Occipital lobe (tissue), 2 donors: Measurements from ENCODE around the gene METTL27. TPM values are rescaled to one million over a fixed set of nuclear protein-coding genes. Genes with fewer than 3 reads are reported as not detected.
"Not testable (repeated sequence)": the region's sequence is repeated elsewhere in the genome, so short reads cannot be mapped to it uniquely, and the experiment has no call there.

Experiments used
- DNase-seq: peaks from one replicate; lab custom pipeline; 2025; lab: John Stamatoyannopoulos, UW
- total RNA-seq: library from RNA; depleted of rRNA; stranded (reverse); fragments of >200 nt; gene quantifications from one replicate; pipeline ENCODE4 v1.2.3, GENCODE V29; 2014

Gene METTL27, protein sequence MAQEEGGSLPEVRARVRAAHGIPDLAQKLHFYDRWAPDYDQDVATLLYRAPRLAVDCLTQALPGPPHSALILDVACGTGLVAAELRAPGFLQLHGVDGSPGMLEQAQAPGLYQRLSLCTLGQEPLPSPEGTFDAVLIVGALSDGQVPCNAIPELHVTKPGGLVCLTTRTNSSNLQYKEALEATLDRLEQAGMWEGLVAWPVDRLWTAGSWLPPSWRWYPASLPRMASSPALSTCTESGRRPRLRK
- 0.78 TPM for total RNA-seq

DNA sequence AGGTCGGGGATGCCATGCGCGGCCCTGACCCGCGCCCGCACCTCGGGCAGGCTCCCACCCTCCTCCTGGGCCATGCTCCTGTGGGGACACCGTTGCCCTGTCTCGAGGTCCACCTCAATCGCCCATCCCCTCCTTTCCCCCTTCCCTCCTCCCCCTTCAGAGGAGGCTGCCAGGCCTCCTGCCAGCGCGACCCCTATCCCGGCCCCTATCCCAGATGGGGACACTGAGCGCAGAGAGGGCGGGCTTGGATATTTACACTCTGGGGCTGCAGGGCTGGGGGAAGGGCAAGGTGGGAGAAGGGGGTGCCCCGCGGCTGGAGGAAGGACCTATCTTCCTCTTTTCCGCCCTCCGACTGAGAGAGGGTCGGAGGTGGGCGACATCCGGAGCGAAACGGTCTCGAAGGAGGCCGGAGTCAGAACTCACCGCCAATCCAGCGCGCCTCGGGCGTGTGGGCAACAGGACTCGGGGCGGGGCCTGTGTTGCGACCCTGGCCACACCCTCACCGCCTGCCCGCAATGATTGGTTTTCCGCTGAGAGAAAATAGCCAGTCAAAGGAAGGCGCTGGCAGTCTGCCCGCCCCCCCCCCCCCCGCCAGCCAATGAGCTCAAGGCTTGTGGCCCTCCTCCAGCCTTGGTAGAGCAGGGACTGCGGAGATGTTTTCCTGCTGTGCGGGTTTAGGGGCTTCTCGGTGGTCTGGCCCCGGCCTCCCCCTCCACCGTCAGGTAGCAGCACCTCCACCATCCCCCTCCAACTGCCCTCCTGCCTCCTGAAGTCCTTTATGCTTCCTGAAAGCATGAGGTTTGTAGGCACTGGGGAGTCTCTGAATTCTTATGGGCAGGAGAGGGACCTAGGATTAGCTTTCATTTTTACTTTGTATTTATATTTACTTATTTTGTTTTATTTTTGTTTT, at the start of gene METTL27:
Gene METTL27, minus strand, starts transcription at position 450 of the 910 bp plus-strand sequence. Its CDS starts 376 bp downstream, at position 74.
- peak; percentile 94 for DNase-seq

- DNase-seq, result no peak
Observed at GRCh38 chr7:73891178-73891885, 49.0 kb upstream of the METTL27 start.

GRCh38 chr7:73890555-73891147, 48.3 kb upstream of the METTL27 start:
- no peak for DNase-seq

DNA sequence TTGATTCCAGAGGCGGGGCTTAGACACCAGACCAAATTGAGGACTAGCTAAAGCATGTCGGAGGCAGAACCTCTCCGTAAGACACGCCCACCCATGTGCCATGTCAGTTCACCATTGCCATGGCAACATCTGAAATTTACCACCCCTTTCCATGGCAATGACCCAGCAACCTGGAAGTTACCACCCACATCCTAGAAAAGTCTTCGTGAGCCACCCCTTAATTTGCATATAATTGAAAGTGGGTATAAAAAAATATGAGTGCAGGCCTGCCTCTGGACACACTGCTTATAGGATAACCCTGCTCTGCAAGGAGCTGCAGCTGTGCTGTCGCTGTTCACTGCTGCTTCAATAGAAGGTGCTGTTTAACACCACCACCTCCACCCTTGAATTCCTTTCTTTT, 46.6 kb upstream of the METTL27 start:
- no peak for DNase-seq

DNA sequence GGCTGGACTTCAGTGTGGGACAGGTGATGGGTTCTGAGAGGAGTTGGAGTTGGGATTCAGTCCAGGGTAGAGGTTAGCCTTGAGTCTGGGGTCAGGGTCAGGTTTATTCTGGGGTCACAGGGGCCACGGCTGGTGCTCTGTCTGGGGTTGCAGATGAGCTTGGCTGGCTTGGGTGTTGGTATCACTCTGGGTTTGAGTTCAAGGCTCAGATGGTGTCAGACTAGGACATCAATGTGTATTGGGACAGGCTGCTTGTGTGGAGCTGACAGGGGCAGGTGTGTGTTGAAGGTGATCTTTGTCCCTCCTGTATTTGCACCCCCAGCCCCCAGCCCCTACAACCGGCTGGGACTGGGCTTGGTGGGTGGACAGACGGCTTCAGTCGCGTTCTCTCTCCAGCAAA, 45.4 kb upstream of the METTL27 start:
- DNase-seq, result no peak

DNA sequence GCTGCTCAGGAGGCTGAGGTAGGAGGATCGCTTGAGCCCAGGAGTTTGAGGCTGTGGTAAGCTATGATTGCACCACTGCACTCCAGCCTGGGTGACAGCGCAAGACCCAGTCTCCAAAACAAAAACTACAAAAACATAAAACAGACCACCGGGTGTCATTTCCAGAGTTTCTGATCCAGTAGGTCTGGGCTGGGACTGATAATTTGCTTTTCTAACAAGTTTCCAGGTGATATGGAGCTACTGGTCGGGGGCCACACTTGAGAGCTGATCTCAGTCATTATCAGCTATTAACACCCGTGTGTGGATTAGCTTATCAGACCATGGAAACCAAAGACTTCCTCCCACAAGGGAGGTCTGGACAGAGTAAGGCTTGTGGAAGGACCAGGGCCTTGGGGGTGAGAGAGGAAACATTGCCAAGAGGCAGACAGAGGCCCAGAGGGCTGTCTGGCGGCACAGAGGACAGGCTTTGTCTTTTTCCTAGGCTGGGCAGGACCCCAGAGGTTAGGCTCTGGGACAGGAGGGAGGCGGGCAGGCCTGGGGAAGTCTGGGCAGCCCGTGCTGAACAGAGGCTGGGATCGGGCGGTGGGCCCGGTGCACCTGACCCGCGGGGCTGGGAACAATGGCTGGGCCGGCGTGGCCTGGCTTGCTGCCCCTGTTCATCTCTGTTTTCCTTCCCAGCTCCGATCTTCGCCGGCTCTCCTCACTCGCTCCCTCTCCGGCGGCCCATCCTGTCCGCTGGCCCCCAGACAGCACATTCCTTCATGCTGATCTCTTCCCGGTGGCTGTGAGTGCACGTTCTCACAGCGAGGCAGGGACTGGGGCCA, 43.9 kb upstream of the METTL27 start:
- no peak for DNase-seq

DNA sequence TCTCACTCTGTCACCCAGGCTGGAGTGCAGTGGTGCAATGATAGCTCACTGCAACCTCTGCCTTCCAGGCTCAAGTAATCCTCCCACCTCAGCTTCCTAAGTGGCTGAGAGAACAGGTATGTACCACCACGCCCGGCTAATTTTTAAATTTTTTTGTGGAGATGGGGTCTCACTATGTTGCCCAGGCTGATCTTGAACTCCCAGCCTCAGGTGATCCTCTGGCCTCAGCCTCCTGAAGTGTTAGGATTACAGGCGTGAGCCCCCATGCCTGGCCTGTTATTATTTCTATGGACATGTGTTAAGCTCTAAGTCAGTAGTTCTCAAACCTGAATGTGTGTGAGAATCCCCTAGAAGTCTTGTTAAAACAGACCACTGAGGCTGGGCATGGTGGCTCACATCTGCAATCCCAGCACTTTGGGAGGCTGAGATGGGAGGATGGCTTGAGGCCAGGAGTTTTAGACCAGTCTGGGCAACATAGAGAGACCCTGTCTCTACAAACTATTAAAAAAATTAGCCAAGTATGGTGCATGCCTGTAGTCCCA, 43.2 kb upstream of the METTL27 start:
- no peak for DNase-seq

- DNase-seq, result not testable (repeated sequence)
Observed at GRCh38 chr7:73884867-73885422, 42.6 kb upstream of the METTL27 start.

DNA sequence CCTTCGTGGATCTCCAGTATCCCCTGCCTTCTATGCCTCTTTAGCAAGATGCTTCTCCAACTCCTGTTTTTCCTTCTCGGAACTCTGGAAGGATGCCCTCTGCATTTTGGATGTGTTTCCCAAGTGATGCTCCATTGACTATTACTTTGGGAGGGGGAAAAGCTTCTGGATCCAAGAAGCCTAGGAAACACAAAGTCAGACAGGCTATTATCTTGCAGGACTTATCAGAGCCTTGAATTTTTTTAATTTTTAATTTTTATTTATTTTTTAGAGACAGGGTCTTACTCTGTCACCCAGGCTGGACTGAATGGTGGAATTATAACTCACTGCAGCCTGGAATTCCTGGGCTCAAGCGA, 39.7 kb upstream of the METTL27 start:
- no peak for DNase-seq

DNA sequence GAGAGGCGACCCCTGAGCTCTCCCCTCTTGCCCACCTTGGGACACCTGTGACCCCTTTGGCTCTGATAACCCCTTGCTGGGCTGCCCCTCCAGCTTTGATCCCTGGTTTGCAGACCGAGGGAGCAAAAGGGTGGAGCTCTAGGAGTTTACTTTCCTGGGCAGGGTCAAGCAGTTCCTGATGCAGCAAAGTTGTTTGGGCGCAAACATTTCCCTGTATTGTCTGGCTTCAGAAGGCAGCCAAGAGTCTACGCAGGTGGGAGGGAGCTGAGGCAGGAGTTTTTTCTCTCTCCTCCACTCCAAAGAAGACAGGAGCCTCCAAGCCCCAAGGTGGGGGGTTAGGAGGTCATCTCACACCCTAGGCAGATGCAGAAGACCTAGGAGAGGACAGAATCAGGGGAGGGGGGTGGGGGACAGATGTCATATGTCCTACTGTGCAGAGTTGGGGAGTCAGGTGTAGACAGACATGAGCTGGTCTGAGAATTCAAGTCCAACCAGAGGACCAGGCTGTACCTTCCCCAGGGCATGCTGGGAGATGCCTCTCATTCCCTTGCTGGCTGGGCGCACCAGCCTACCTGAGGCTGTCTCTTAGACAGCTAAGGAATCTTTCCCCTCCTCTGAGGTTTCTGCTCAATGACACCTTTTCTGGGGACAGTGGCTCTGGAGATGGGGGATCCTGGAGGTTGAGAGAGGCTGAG, 39.2 kb upstream of the METTL27 start:
- DNase-seq, result no peak

- DNase-seq, result no peak
Observed at GRCh38 chr7:73880755-73881328, 38.5 kb upstream of the METTL27 start.

DNA sequence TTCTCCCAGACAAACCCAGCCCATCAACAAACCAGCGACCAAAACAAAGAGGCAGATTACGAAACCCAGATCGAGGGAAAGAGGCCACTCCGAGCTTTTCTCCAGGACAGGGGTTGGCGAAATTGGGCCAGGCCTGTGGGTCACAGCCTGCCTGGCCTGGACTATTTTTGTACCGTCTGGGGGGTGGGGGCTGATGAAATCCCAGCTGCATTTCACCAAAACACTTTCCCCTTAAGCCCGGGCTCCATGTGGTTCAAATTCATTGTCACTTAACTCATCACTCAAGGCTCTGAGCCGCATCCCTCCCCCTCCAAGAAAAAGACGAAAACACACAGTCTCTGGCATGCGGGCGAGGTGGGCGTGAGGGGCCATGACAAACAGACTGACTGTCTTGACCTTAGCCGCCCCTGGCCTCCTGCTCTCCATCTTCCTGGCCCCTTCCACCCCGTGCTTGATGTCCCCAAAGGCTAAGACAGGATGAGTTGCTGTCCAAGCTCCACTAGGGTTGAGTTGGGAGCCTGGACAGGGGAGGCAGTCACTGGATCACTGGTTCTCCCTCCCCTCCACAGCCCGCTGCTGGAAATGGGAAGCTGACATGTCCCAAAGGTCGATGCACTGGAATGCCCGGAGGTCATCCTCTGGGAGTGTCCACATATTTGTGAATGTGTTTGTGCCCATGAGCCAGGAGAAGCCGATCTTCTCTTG, 37.8 kb upstream of the METTL27 start:
- no peak for DNase-seq

GRCh38 chr7:73876973-73877372, 34.7 kb upstream of the METTL27 start:
- DNase-seq, result no peak

DNA sequence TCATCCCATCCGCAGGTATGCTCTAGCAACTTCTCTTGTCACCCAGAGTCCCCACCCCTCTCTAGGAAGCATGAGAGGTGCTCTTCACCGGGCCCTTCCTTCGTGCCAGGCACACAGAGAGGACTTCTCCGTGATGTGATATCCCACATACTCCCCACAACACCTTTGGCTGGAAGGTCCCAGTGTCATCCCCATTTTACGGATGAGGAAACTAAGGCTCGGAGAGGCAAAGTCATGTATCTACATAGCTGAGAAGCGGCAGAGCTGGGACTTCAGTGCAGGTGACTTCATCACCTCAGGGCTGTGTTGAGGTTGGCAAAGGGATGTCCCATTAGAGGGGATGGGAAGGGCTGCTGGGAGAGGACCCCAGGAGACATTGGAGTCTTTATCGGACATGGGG, 34.0 kb upstream of the METTL27 start:
- no peak for DNase-seq

DNA sequence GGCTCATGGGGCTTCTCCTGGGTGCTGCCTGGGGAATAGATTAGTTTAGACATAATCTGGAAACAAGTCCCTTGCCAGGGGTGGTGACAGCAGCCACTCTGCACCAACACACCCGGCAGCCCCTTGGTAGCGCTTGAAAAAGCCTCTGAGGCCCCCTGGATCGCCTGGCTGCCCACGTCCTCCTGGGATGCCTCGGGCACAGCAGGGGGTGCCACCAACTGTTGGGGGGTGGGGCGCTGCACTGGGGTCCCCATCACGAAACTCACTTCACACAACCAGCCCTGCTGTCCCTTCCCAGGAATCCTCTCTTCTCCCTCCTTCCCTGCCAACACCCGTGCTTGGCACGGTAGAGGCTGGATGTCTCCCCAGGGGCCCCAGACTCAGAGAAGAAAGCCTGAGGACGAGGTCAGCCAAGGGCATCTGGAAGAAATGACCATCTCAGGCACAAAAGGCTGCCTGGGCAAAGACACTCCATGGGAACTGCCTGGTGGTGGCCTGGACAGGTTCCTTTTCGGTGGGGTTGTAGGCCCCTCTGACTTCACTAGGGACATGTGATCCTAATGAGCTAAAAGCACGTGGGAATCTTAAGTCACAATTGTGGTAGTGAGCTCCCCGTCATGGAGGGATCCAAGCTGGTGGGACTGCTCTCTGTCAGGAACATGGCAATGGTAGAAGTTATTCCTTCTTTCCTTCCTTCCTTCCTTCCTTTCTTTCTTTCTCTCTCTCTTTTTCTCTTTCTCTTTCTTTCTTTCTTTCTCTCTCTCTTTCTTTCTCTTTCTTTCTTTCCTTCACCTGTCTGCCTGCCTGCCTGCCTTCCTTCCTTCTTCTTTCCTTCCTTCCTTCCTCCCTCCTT, 30.0 kb upstream of the METTL27 start:
- DNase-seq, result no peak

- DNase-seq, result no peak
Observed at GRCh38 chr7:73871163-73872011, 29.1 kb upstream of the METTL27 start.

DNA sequence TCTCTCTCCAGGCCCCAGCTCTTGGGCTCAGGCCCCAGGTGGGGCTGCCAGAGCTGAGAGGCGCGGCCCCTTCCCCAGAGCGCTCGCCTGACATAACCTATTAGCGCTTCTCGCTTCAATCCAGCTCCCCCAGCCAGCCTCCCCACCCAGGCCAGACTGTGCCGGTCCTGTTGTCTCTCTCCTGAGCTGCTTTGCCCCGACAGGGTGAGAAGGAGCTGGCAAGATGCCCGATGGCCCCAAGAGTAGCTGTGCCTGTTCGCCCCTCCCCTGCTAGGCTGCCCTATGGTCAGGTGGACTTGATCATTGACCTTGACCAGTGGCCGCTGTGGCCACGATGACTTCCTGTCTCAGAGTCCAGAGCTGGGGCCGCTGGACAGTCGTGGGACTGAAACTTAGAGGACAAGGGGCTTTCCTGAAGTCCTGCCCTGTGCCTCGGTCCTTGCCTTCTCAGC, 27.8 kb upstream of the METTL27 start:
- DNase-seq, result no peak
